ENCODE data around the gene MYH9.
"Not testable (repeated sequence)": the region's sequence is repeated elsewhere in the genome, so short reads cannot be mapped to it uniquely, and the experiment has no call there.

The MYH9 gene

GRCh38 chr22:36413022-36413775 lies 25.4 kb upstream of the MYH9 start:
- DNase-seq, result peak; percentile 7

- DNase-seq, result peak; percentile 38
Observed at GRCh38 chr22:36411589-36412258, 24.0 kb upstream of the MYH9 start.

GRCh38 chr22:36409911-36410756 lies 22.4 kb upstream of the MYH9 start:
- DNase-seq, result peak; percentile 96

GRCh38 chr22:36409554-36409910 lies 21.8 kb upstream of the MYH9 start:
- DNase-seq, result not testable (repeated sequence)

- no peak for DNase-seq
Observed at GRCh38 chr22:36409056-36409455, 21.3 kb upstream of the MYH9 start.

- no peak for DNase-seq
Observed at GRCh38 chr22:36406721-36407120, 19.0 kb upstream of the MYH9 start.

GRCh38 chr22:36405671-36406538 lies 18.1 kb upstream of the MYH9 start:
- DNase-seq, result no peak

GRCh38 chr22:36405221-36405661 lies 17.5 kb upstream of the MYH9 start:
- DNase-seq, result no peak

GRCh38 chr22:36404446-36404845 lies 16.7 kb upstream of the MYH9 start:
- DNase-seq, result no peak

- no peak for DNase-seq
Observed at GRCh38 chr22:36399472-36399778, 11.7 kb upstream of the MYH9 start.

GRCh38 chr22:36398601-36399471 lies 11.1 kb upstream of the MYH9 start:
- DNase-seq, result peak; percentile 24

GRCh38 chr22:36397131-36398093 lies 9.6 kb upstream of the MYH9 start:
- no peak for DNase-seq

- peak; percentile 71 for DNase-seq
Observed at GRCh38 chr22:36395915-36396314, 8.1 kb upstream of the MYH9 start.

GRCh38 chr22:36395055-36395849 lies 7.5 kb upstream of the MYH9 start:
- peak; percentile 61 for DNase-seq

- DNase-seq, result no peak
Observed at GRCh38 chr22:36391638-36392037, 3.9 kb upstream of the MYH9 start.

GRCh38 chr22:36389122-36389521 lies 1.4 kb upstream of the MYH9 start:
- DNase-seq, result not testable (repeated sequence)

- DNase-seq, result no peak
Observed at GRCh38 chr22:36387709-36387958, 133 bp downstream of the MYH9 start.

- DNase-seq, result peak; percentile 59
Observed at GRCh38 chr22:36386900-36387708, 663 bp downstream of the MYH9 start.

GRCh38 chr22:36386351-36386899 lies 1.3 kb downstream of the MYH9 start:
- peak; percentile 80 for DNase-seq

Data from DMS53 (cell line).